RWPE2 (cell line): ENCODE data around the gene ACSL6.

Source experiments
- ATAC-seq: fragments of 200-7000 bp; cut with Tn5 transposase; 3 replicates; pipeline ENCODE4 v1.9.1; 2021; ENCODE audit warnings: low read depth
- DNase-seq: peaks from one replicate; pipeline ENCODE4 v3.0.0-alpha.2; 2020; ENCODE audit warnings: low spot score
- H3K27ac ChIP-seq: fragments of 450-650 bp; 2 replicates; pipeline ENCODE4 v1.5.1; 2017; ENCODE audit warnings: mild to moderate bottlenecking; ENCODE audit not compliant: poor library complexity, severe bottlenecking
- H3K27me3 ChIP-seq: fragments of 250-450 bp; sonication (Bioruptor Pico); 2 replicates; pipeline ENCODE4 v1.5.1; 2021; ENCODE audit warnings: mild to moderate bottlenecking, moderate library complexity; ENCODE audit not compliant: insufficient read depth, poor library complexity, severe bottlenecking
- H3K36me3 ChIP-seq: fragments of 250-450 bp; sonication (Bioruptor Pico); 2 replicates; pipeline ENCODE4 v1.5.1; 2020; ENCODE audit warnings: low read depth, mild to moderate bottlenecking, moderate library complexity
- H3K4me1 ChIP-seq: fragments of 250-450 bp; sonication (Bioruptor Pico); 2 replicates; pipeline ENCODE4 v1.5.1; 2021; ENCODE audit warnings: mild to moderate bottlenecking, moderate library complexity; ENCODE audit not compliant: insufficient read depth, poor library complexity, severe bottlenecking
- H3K4me3 ChIP-seq: fragments of 250-450 bp; sonication (Bioruptor Pico); 2 replicates; pipeline ENCODE4 v1.5.1; 2021; ENCODE audit warnings: mild to moderate bottlenecking, moderate library complexity; ENCODE audit not compliant: severe bottlenecking
- H3K9me3 ChIP-seq: fragments of 250-450 bp; sonication (Bioruptor Pico); 2 replicates; pipeline ENCODE4 v1.5.1; 2021; ENCODE audit warnings: mild to moderate bottlenecking, moderate library complexity; ENCODE audit not compliant: severe bottlenecking
- TF ChIP-seq, protein P1 (sequence below): fragments of 450-650 bp; IDR thresholded peaks from one replicate; pipeline ENCODE4 v1.5.1; 2017; ENCODE audit warnings: mild to moderate bottlenecking, moderate library complexity; ENCODE audit not compliant: poor library complexity, severe bottlenecking

Gene ACSL6

GRCh38 chr5:131997026-131997726 is 14.3 kb downstream of the ACSL6 start:
- peak; percentile 40 for DNase-seq
- ATAC-seq, result no peak
- TF ChIP-seq, protein P1, sequence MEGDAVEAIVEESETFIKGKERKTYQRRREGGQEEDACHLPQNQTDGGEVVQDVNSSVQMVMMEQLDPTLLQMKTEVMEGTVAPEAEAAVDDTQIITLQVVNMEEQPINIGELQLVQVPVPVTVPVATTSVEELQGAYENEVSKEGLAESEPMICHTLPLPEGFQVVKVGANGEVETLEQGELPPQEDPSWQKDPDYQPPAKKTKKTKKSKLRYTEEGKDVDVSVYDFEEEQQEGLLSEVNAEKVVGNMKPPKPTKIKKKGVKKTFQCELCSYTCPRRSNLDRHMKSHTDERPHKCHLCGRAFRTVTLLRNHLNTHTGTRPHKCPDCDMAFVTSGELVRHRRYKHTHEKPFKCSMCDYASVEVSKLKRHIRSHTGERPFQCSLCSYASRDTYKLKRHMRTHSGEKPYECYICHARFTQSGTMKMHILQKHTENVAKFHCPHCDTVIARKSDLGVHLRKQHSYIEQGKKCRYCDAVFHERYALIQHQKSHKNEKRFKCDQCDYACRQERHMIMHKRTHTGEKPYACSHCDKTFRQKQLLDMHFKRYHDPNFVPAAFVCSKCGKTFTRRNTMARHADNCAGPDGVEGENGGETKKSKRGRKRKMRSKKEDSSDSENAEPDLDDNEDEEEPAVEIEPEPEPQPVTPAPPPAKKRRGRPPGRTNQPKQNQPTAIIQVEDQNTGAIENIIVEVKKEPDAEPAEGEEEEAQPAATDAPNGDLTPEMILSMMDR, result no peak
- no peak overlapping the region for H3K27ac ChIP-seq
- H3K9me3 ChIP-seq, result no peaks in the 10 kb centered on the region
- no peaks in the 10 kb centered on the region for H3K4me1 ChIP-seq
- H3K36me3 ChIP-seq, result no peaks in the 10 kb centered on the region
- no peaks in the 10 kb centered on the region for H3K27me3 ChIP-seq
- H3K4me3 ChIP-seq, result no peak overlapping the region

GRCh38 chr5:131996210-131997025 is 15.0 kb downstream of the ACSL6 start:
- Histone ChIP-seq H3K9me3 (no peaks in the 10 kb centered on the region), H3K4me1 (no peaks in the 10 kb centered on the region), H3K27me3 (no peaks in the 10 kb centered on the region), H3K36me3 (no peaks in the 10 kb centered on the region), H3K4me3 (no peak overlapping the region), H3K27ac (no peak overlapping the region)
- no peak for ATAC-seq
- no peak for DNase-seq
- TF ChIP-seq, protein P1, result no peak

- ATAC-seq, result no peak
- H3K36me3 ChIP-seq, result no peaks in the 10 kb centered on the region
- no peak overlapping the region for H3K27ac ChIP-seq
- H3K27me3 ChIP-seq, result no peaks in the 10 kb centered on the region
- TF ChIP-seq, protein P1, result no peak
- H3K9me3 ChIP-seq, result no peaks in the 10 kb centered on the region
- no peak overlapping the region for H3K4me3 ChIP-seq
- DNase-seq, result no peak
- H3K4me1 ChIP-seq, result no peaks in the 10 kb centered on the region
Measured at GRCh38 chr5:131994533-131995226, 16.8 kb downstream of the ACSL6 start.

- DNase-seq (peak; percentile 45), ATAC-seq (no peak)
- Histone ChIP-seq H3K27me3 (no peaks in the 10 kb centered on the region), H3K9me3 (no peaks in the 10 kb centered on the region), H3K4me3 (no peak overlapping the region), H3K36me3 (no peaks in the 10 kb centered on the region), H3K27ac (no peak overlapping the region), H3K4me1 (no peaks in the 10 kb centered on the region)
- TF ChIP-seq, protein P1, result no peak
Measured at GRCh38 chr5:131994090-131994489, 17.4 kb downstream of the ACSL6 start.
